DMS114 treated with DMSO at 0.1 percent for 48 hours (cell line): ENCODE data around the gene SYT11.
A peak's percentile ranks its signal among the peaks of the same experiment; 100 is the strongest.
"Not testable (repeated sequence)": the region's sequence is repeated elsewhere in the genome, so short reads cannot be mapped to it uniquely, and the experiment has no call there.

Experiments used
- DNase-seq: peaks from one replicate; lab custom pipeline; 2025; ENCODE audit not compliant: unreplicated experiment; lab: John Stamatoyannopoulos, UW

Gene SYT11

GRCh38 chr1:155859234-155859829 is at the start of gene SYT11:
Gene SYT11, plus strand, starts transcription at chr1:155859567. Its CDS starts 195 bp downstream, at chr1:155859762.
- peak; percentile 98 for DNase-seq

GRCh38 chr1:155812878-155813277 is 46.5 kb upstream of the SYT11 start:
- DNase-seq: no peak

- DNase-seq: no peak
Observed at GRCh38 chr1:155813672-155814071, 45.7 kb upstream of the SYT11 start.

- no peak for DNase-seq
Observed at GRCh38 chr1:155816351-155816750, 43.0 kb upstream of the SYT11 start.

- DNase-seq: no peak
Observed at GRCh38 chr1:155827450-155827849, 31.9 kb upstream of the SYT11 start.

GRCh38 chr1:155831279-155831976 is 27.9 kb upstream of the SYT11 start:
- DNase-seq: no peak

GRCh38 chr1:155833665-155834295 is 25.6 kb upstream of the SYT11 start:
- no peak for DNase-seq

- DNase-seq: no peak
Observed at GRCh38 chr1:155834296-155834926, 25.0 kb upstream of the SYT11 start.

GRCh38 chr1:155834927-155835399 is 24.4 kb upstream of the SYT11 start:
- DNase-seq: not testable (repeated sequence)

GRCh38 chr1:155835548-155835947 is 23.8 kb upstream of the SYT11 start:
- DNase-seq: no peak

GRCh38 chr1:155840386-155840785 is 19.0 kb upstream of the SYT11 start:
- no peak for DNase-seq

GRCh38 chr1:155844860-155845421 is 14.4 kb upstream of the SYT11 start:
- DNase-seq: no peak

GRCh38 chr1:155847823-155848529 is 11.4 kb upstream of the SYT11 start:
- no peak for DNase-seq

- no peak for DNase-seq
Observed at GRCh38 chr1:155850345-155850744, 9.0 kb upstream of the SYT11 start.

GRCh38 chr1:155856257-155856974 is 3.0 kb upstream of the SYT11 start:
- DNase-seq: no peak

- DNase-seq: peak; percentile 98
Observed at GRCh38 chr1:155856975-155857930, 2.1 kb upstream of the SYT11 start, which contains the start of gene GON4L. Gene GON4L, minus strand, starts transcription at chr1:155857214. Its CDS starts 3,434 bp downstream, at chr1:155853780.

GRCh38 chr1:155858800-155859233 is 550 bp upstream of the SYT11 start:
- DNase-seq: no peak
